Ishikawa (cell line): ENCODE data around the gene COL12A1.

Source experiments
- CEBPB ChIP-seq: IDR thresholded peaks from 2 replicates; pipeline ENCODE4 v1.6.1; 2012
- CREB1 ChIP-seq: IDR thresholded peaks from 2 replicates; pipeline ENCODE4 v1.6.1; 2012; ENCODE audit warnings: low read depth
- EP300 ChIP-seq: IDR thresholded peaks from 2 replicates; pipeline ENCODE4 v1.6.1; 2012; ENCODE audit warnings: borderline replicate concordance
- TAF1 ChIP-seq: IDR thresholded peaks from 2 replicates; pipeline ENCODE4 v1.6.1; 2012; ENCODE audit warnings: low read depth, mild to moderate bottlenecking
- YY1 ChIP-seq: IDR thresholded peaks from 2 replicates; pipeline ENCODE4 v1.6.1; 2012; ENCODE audit warnings: low read depth

GRCh38 chr6:75204959-75205775 lies 686 bp downstream of the COL12A1 start:
- no peak for TF ChIP-seq CEBPB
- TF ChIP-seq YY1 = 0 out of 2 replicates have a peak, but pooled peaks have one; percentile 18
- no peak for TF ChIP-seq TAF1
- TF ChIP-seq EP300 = no peak
- no peak for TF ChIP-seq CREB1
